GM12872 (cell line): ENCODE results near the gene HIC2.
"Not testable (repeated sequence)": the region's sequence is repeated elsewhere in the genome, so short reads cannot be mapped to it uniquely, and the experiment has no call there.

Experiments used
- TF ChIP-seq, protein P1 (sequence below): IDR thresholded peaks from 3 replicates; pipeline ENCODE4 v1.5.1; 2011; ENCODE audit warnings: low read depth, mild to moderate bottlenecking, low read length, moderate library complexity; ENCODE audit not compliant: insufficient read depth

The HIC2 gene

GRCh38 chr22:21450858-21451353, 33.7 kb downstream of the HIC2 start:
- TF ChIP-seq, protein P1, sequence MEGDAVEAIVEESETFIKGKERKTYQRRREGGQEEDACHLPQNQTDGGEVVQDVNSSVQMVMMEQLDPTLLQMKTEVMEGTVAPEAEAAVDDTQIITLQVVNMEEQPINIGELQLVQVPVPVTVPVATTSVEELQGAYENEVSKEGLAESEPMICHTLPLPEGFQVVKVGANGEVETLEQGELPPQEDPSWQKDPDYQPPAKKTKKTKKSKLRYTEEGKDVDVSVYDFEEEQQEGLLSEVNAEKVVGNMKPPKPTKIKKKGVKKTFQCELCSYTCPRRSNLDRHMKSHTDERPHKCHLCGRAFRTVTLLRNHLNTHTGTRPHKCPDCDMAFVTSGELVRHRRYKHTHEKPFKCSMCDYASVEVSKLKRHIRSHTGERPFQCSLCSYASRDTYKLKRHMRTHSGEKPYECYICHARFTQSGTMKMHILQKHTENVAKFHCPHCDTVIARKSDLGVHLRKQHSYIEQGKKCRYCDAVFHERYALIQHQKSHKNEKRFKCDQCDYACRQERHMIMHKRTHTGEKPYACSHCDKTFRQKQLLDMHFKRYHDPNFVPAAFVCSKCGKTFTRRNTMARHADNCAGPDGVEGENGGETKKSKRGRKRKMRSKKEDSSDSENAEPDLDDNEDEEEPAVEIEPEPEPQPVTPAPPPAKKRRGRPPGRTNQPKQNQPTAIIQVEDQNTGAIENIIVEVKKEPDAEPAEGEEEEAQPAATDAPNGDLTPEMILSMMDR, result no peak

DNA sequence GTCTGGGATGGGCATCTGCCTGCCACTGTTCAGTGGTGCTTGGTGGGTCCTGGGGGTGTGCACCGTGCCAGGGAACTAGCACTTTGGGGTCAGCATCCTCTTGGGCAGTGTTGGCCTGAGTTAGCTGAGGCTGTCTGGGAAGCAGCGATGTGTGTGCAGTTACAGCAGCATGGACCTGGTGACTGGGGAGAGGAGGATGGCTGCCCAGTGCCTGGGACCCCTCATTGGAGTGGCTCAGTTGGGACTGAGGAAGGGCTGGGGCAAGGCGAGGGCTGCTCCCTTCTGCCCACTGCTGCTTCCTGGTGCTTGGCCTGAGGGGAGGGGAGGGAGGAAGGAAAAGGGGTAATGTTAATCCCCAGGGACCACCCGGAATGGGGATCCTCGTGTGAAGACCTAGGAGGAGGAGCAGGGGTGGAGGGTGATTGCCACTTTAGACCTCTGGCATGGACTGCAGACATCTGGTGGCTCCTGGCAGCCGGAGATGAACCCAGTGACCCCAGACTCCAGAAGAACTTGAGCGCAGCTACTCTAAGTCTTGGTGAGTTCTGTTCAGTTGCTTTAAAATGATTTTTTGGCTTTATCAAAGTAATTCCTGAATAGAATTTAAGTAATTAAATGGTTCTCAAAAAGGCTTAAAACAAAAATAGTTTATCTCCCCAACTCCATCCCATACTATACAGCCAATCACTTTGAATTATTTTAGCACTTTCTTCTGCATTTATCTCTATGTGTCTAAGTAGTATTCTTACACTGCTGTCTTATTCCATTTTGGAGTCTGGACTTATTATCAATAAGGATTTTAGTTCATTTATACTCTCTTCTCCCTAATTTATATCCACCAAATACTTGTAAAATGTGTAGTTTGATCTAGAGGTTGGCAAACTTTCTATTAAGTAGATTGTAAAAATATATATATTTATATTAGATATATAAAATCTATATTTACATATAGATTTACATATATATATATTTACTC, 34.7 kb downstream of the HIC2 start:
- TF ChIP-seq, protein P1, result no peak

DNA sequence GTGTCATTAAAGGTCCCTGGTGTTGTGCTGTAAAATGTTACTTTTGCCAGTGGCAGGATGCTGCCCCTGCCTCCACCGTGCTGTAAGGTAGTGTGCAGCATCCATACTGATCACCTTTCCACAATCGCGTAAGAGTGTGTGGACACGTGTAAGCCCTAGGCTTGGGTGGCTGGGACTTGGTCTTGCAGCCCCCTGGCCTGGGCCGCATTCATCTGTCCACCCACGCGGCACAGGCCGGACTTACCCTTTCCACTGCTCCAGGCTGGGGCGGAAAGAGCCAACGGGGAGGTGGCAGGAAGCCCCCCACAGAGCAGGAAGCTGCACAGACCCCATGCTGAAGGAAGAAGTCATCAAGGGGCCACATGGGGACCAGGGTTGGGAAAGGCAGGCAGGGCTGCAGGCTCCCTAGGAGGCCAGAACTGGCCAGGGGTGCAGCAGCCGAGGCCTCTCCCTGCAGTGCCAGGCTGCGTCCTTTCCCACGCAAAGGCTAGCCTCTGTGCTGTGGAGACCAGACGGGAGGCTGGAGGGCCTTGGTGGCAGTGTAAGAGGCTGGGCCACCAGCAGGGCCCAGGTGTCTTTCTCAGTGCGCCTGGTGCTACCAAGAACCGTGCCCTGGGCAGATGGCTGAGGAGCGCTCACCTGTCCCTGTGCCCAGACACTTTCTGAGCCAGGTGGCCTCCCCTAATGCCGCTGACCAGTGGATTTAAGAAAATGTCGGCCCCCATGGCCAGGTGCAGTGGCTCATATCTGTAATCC, 38.3 kb downstream of the HIC2 start:
- TF ChIP-seq, protein P1, result no peak

GRCh38 chr22:21457023-21457787, 40.0 kb downstream of the HIC2 start:
- TF ChIP-seq, protein P1, result no peak

- TF ChIP-seq, protein P1, result not testable (repeated sequence)
Observed at GRCh38 chr22:21467337-21468193, 50.4 kb downstream of the HIC2 start, which contains the start of gene TMEM191C. Gene TMEM191C, plus strand, starts transcription at chr22:21467387. Its CDS starts 73 bp downstream, at chr22:21467460.
